Stimulated activated naive CD8-positive, alpha-beta T cell treated with anti-CD3 and anti-CD28 coated beads, Interleukin-15, Interleukin-2, amounts not matched to agents 100 ng/mL and 50 ng/mL, for 24 hours (primary cell): ENCODE measurements around the gene SLC41A1.
A peak's percentile ranks its signal among the peaks of the same experiment; 100 is the strongest.
"Not testable (repeated sequence)": the region's sequence is repeated elsewhere in the genome, so short reads cannot be mapped to it uniquely, and the experiment has no call there.

Source experiments
- H3K27ac Mint-ChIP-seq: one replicate; pipeline ENCODE4 v1.8.0; 2021; ENCODE audit warnings: mild to moderate bottlenecking, mixed read lengths
- H3K27me3 Mint-ChIP-seq: one replicate; pipeline ENCODE4 v1.8.0; 2021; ENCODE audit warnings: mixed read lengths
- H3K36me3 Mint-ChIP-seq: one replicate; pipeline ENCODE4 v1.8.0; 2021; ENCODE audit warnings: low read depth, mixed read lengths
- H3K4me1 Mint-ChIP-seq: one replicate; pipeline ENCODE4 v1.8.0; 2021; ENCODE audit warnings: low read depth, mixed read lengths
- H3K4me3 Mint-ChIP-seq: one replicate; pipeline ENCODE4 v1.8.0; 2021; ENCODE audit warnings: mild to moderate bottlenecking, mixed read lengths
- H3K9me3 Mint-ChIP-seq: one replicate; pipeline ENCODE4 v1.8.0; 2021; ENCODE audit warnings: mixed read lengths

The SLC41A1 gene

DNA sequence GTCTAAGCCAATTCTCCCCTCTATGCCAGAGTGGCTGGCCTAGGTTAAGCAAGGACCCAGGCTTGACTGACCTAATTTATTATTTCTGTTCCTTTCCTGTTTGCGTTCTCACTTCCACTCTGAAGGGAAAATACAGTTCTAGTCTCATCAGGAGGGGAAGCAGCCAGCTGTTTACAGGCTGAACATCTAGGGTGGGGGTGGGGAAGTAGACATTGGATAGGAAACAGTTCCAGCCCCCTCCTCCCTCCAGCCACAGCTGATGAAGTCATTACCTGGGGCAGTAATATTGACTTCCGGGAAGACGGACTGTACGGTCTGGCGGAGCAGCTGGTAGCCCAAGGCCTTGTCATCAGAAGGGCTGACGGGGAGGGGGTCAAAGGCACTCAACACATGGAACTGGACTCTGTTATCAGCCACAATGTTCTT lies 19.3 kb upstream of the SLC41A1 start:
- no peak overlapping the region for H3K4me3 Mint-ChIP-seq
- no peak overlapping the region for H3K27ac Mint-ChIP-seq
- H3K9me3 Mint-ChIP-seq: no peaks in the 10 kb centered on the region
- no peaks in the 10 kb centered on the region for H3K27me3 Mint-ChIP-seq
- H3K4me1 Mint-ChIP-seq: no peaks in the 10 kb centered on the region
- H3K36me3 Mint-ChIP-seq: no peaks in the 10 kb centered on the region

DNA sequence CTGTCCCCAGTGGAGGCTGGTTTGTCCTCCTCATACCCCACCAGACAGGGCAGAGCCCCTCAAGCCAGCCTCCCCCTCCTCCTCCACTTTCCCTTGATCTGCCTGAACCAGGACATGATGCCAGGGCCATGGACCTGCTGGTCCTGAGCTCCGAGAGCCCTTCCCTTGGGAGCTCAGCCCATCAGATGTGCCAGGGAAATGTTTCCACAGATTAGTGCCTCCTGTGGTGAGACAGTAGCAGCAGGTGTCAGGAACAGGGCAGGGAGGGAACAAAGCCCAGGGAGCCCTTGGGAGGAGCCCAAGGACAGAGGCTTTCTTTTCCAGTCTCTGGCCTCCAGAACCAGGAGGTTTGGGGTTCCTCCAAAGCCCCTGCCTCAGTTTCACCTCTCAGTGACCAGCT lies 14.6 kb upstream of the SLC41A1 start:
- Mint-ChIP-seq H3K27ac (no peak overlapping the region), H3K4me1 (peaks cover 30% of the 10 kb centered on the region), H3K36me3 (no peaks in the 10 kb centered on the region), H3K27me3 (no peaks in the 10 kb centered on the region), H3K4me3 (no peak overlapping the region), H3K9me3 (no peaks in the 10 kb centered on the region)

GRCh38 chr1:205826995-205827394 lies 14.0 kb upstream of the SLC41A1 start:
- Mint-ChIP-seq H3K27me3 (no peaks in the 10 kb centered on the region), H3K4me1 (peaks cover 30% of the 10 kb centered on the region), H3K4me3 (no peak overlapping the region), H3K36me3 (no peaks in the 10 kb centered on the region), H3K9me3 (no peaks in the 10 kb centered on the region), H3K27ac (no peak overlapping the region)

GRCh38 chr1:205826016-205826806 lies 13.2 kb upstream of the SLC41A1 start:
- peaks cover 30% of the 10 kb centered on the region for H3K4me1 Mint-ChIP-seq
- H3K27ac Mint-ChIP-seq: no peak overlapping the region
- H3K36me3 Mint-ChIP-seq: no peaks in the 10 kb centered on the region
- no peak overlapping the region for H3K4me3 Mint-ChIP-seq
- no peaks in the 10 kb centered on the region for H3K9me3 Mint-ChIP-seq
- H3K27me3 Mint-ChIP-seq: no peaks in the 10 kb centered on the region

DNA sequence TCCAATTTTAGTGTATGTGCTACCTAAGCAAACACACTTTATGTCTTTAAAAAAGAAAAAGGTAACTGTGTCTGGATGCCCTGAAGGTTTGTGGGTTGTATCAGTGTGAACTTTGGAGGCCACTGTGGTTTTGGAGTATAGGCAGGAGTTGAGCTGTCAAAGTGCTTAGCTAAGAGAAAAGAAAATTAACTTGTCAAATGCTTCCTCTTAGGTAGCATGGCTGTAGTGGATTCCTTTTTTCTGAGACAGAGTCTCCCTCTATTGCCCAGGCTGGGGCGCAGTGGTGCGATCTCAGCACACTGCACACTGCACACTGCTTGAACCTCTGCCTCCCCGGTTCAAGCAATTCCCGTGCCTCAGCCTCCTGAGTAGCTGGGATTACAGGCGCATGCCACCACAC lies 11.2 kb upstream of the SLC41A1 start:
- H3K9me3 Mint-ChIP-seq: no peaks in the 10 kb centered on the region
- no peaks in the 10 kb centered on the region for H3K27me3 Mint-ChIP-seq
- peaks cover 30% of the 10 kb centered on the region for H3K4me1 Mint-ChIP-seq
- no peak overlapping the region for H3K27ac Mint-ChIP-seq
- no peaks in the 10 kb centered on the region for H3K36me3 Mint-ChIP-seq
- H3K4me3 Mint-ChIP-seq: no peak overlapping the region

DNA sequence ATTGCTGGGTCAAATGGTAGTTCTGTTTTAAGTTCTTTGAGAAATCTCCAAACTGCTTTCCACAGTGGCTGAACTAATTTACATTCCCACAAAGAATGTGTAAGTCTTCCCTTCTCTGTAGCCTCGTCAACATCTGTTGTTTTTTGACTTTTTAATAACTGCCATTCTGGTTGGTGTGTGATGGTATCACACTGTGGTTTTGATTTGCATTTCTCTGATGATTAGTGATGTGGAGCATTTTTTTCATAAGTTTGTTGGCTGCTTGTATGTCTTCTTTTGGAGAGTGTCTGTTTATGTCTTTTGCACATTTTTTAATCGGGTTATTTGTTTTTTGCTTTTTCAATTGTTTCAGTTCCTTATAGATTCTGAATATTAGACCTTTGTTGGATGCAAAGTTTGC lies 10.3 kb upstream of the SLC41A1 start:
- peak overlapping the region; percentile 10 for H3K4me3 Mint-ChIP-seq
- H3K36me3 Mint-ChIP-seq, H3K9me3 Mint-ChIP-seq, H3K27me3 Mint-ChIP-seq: not testable (repeated sequence)
- H3K4me1 Mint-ChIP-seq: peaks cover 30% of the 10 kb centered on the region
- H3K27ac Mint-ChIP-seq: peak overlapping the region; percentile 1

- Mint-ChIP-seq H3K4me3 (no peak overlapping the region), H3K36me3 (no peaks in the 10 kb centered on the region), H3K4me1 (peaks cover 30% of the 10 kb centered on the region), H3K27me3 (no peaks in the 10 kb centered on the region), H3K9me3 (no peaks in the 10 kb centered on the region), H3K27ac (no peak overlapping the region)
Measured at GRCh38 chr1:205822397-205822796, 9.4 kb upstream of the SLC41A1 start.

DNA sequence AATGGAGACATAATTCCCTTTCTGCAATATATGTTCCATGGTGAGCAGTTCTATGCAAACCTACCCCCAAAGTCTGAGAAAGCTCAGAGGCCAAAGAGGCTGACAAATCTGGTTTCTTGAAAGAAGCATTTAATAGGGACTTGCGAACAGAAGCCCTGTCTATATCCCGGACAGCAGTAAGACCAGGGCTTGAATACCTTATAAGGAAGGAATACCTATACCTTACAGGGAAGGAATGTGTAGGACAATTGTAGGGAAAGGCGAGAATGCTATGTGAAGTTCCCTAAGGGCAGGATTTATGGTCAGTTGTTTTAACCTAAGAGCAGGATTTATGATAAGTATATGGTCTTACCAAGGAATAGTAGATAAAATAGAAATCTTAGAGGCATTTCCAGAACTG lies 5.0 kb upstream of the SLC41A1 start:
- Mint-ChIP-seq H3K36me3 (no peaks in the 10 kb centered on the region), H3K9me3 (no peaks in the 10 kb centered on the region), H3K27me3 (no peaks in the 10 kb centered on the region), H3K4me3 (no peak overlapping the region), H3K27ac (no peak overlapping the region), H3K4me1 (peaks cover 11% of the 10 kb centered on the region)

DNA sequence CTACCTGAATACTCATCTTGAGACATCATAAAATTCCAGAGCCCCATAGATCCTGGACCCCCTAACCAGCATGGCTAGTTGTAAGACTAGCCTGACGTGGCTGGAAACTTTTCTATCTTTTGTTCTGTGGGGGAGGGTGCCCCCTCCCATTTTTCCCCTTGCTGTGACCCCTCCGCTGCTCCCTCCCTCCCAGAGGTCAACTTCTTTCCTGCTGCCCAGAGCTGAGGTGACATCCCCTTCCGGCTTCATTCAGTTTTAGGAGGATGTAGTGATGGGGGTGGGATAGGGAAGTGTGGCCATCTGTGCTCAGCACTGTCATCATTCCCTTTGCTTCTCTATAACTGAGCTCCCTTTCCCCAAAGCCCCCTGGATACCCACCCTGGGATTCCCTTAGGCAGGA lies 4.4 kb upstream of the SLC41A1 start:
- no peak overlapping the region for H3K27ac Mint-ChIP-seq
- H3K4me3 Mint-ChIP-seq: no peak overlapping the region
- no peaks in the 10 kb centered on the region for H3K9me3 Mint-ChIP-seq
- H3K27me3 Mint-ChIP-seq: no peaks in the 10 kb centered on the region
- H3K36me3 Mint-ChIP-seq: no peaks in the 10 kb centered on the region
- H3K4me1 Mint-ChIP-seq: peaks cover 9% of the 10 kb centered on the region

GRCh38 chr1:205813755-205814058 lies 709 bp upstream of the SLC41A1 start:
- H3K4me1 Mint-ChIP-seq: peaks cover 44% of the 10 kb centered on the region
- H3K9me3 Mint-ChIP-seq: no peaks in the 10 kb centered on the region
- H3K27me3 Mint-ChIP-seq: no peaks in the 10 kb centered on the region
- H3K27ac Mint-ChIP-seq: peak overlapping the region; percentile 88
- H3K36me3 Mint-ChIP-seq: peaks cover 16% of the 10 kb centered on the region
- peak overlapping the region; percentile 96 for H3K4me3 Mint-ChIP-seq

DNA sequence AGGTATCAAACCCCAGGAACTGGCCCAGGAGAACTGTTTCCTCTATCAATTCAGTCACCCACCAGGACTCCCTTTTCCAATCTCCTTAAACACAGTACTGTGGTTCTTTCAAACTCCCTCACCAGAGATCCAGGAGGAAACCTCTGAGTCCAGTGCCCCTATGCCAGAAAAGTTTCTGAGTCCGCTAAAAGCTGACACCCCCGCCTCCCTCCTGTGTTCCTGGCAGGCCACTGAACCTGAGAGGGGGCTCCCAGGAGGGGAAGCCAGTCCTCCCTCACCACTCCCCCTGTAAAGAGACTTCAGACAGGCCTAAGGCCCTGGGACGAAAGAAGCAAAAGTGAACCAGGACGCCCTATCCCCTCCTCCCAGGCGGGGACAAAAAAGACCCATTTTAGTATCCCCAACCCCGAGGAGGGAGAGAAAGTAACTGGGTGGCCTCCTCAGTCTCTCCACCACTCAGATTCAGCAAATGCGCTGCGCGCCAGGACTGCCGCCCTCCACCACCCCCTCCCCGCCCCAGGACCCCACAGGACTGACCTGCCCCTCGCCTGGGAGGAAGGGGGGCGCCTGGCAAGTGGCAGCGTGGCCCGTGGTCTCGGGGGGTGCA lies 624 bp downstream of the SLC41A1 start:
- Mint-ChIP-seq H3K27ac (peak overlapping the region; percentile 89), H3K4me3 (peak overlapping the region; percentile 96), H3K4me1 (peaks cover 55% of the 10 kb centered on the region), H3K9me3 (no peaks in the 10 kb centered on the region), H3K27me3 (no peaks in the 10 kb centered on the region), H3K36me3 (peaks cover 27% of the 10 kb centered on the region)

DNA sequence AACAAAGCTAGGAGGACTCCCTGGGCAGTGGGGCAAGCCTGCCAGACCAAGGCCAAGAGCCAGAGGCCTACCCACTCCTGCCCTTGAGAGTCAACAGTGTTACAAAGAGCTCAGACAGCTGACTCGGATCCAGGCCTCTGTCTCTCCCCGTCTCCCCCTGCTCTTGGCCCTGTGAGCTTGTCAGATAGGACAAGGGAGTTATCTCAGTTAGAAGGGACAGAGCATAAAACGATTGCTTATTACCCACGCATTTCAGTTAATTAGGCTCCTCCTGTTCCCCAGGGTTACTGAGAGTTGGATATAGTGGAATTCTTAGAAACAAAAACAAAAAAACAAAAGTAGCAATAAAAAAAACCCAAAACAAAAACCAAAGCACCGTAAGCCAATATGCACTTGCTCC lies 1.3 kb downstream of the SLC41A1 start:
- Mint-ChIP-seq H3K4me1 (peaks cover 62% of the 10 kb centered on the region), H3K4me3 (peak overlapping the region; percentile 96), H3K9me3 (no peaks in the 10 kb centered on the region), H3K27ac (peak overlapping the region; percentile 89), H3K27me3 (no peaks in the 10 kb centered on the region), H3K36me3 (peaks cover 34% of the 10 kb centered on the region)

DNA sequence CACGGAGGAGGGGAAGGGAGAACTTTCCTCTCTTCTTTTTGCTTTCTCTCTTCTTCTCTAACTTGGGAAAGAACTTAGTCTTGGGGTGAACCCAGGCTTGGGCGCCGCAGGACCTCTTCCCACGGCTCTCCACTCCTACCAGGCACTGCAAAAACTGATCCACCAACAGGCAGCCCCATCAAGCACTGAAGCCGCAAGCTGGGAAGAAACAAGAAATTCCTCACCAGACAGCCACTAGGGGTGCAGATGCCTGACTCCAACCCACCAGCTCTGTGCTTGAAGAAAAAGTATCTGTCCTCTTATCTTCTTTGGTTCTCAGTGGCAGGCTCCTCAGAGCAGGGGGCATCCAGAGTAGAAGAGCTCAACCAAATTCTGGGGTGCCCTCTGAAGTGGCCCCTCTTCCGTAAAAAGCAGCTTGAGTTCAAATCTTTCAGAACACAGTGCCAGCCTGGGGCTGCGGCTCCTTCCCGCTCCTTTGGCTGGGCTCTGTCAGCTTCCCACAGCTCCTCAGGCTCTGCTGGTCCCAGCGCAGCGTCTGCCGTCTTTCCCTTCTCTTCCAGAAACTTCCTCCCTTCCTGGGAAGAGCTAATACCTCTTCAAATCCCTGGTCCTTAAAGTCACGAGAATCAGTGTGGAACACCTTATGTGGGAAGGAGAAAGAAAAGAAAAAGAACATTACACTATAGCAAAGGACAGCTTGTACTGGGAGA lies 2.4 kb downstream of the SLC41A1 start:
- H3K27me3 Mint-ChIP-seq: no peaks in the 10 kb centered on the region
- H3K4me1 Mint-ChIP-seq: peaks cover 72% of the 10 kb centered on the region
- H3K9me3 Mint-ChIP-seq: no peaks in the 10 kb centered on the region
- H3K27ac Mint-ChIP-seq: no peak overlapping the region
- peaks cover 37% of the 10 kb centered on the region for H3K36me3 Mint-ChIP-seq
- peak overlapping the region; percentile 96 for H3K4me3 Mint-ChIP-seq

DNA sequence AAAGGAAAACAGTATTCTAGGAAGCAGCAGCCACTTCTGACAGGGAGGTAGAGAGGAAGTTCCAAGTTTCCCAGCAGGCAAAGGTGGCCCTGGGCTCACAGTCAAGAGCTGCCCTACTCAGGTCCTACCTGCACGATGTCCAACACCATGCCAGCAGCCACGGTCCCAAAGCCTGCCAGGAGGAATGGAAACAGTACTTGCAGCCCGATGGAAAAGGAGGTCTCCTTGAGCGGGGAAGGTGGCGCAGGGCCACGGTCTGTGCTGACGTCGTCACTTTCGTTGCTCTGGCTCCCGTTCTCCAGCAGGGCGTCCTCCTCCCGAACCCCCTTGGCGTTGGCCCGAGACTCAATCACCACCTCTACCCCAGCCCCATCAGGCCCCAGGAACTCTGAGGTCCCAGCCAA lies 3.1 kb downstream of the SLC41A1 start:
- Mint-ChIP-seq H3K36me3 (peaks cover 37% of the 10 kb centered on the region), H3K4me1 (peaks cover 79% of the 10 kb centered on the region), H3K27ac (no peak overlapping the region), H3K27me3 (no peaks in the 10 kb centered on the region), H3K9me3 (no peaks in the 10 kb centered on the region), H3K4me3 (no peak overlapping the region)

GRCh38 chr1:205809469-205809868 lies 3.5 kb downstream of the SLC41A1 start:
- peaks cover 37% of the 10 kb centered on the region for H3K36me3 Mint-ChIP-seq
- H3K4me1 Mint-ChIP-seq: peaks cover 84% of the 10 kb centered on the region
- H3K27me3 Mint-ChIP-seq: no peaks in the 10 kb centered on the region
- H3K9me3 Mint-ChIP-seq: no peaks in the 10 kb centered on the region
- no peak overlapping the region for H3K27ac Mint-ChIP-seq
- H3K4me3 Mint-ChIP-seq: no peak overlapping the region
